PFSK-1 (cell line): ENCODE results near the gene SCRT2.

Source experiments
- FOXP2 ChIP-seq: optimal IDR thresholded peaks from 2 replicates; pipeline ENCODE3; 2011; ENCODE audit warnings: borderline replicate concordance, control low read depth, inconsistent platforms; ENCODE audit not compliant: insufficient read depth; ENCODE audit errors: extremely low read length, extremely low read depth
- POLR2AphosphoS5 ChIP-seq: IDR thresholded peaks from 2 replicates; pipeline ENCODE4 v1.6.1; 2012; ENCODE audit warnings: low read depth, mild to moderate bottlenecking, control low read depth, low read length, moderate library complexity
- SIN3A ChIP-seq: IDR thresholded peaks from 2 replicates; pipeline ENCODE4 v1.6.1; 2012; ENCODE audit warnings: mild to moderate bottlenecking, low read length, moderate library complexity, borderline replicate concordance; ENCODE audit not compliant: insufficient read depth
- TAF1 ChIP-seq: IDR thresholded peaks from 2 replicates; pipeline ENCODE4 v1.6.1; 2012; ENCODE audit warnings: low read length, control low read depth, borderline replicate concordance; ENCODE audit not compliant: insufficient read depth
- TF ChIP-seq, protein P1 (sequence below), 2 experiments: IDR thresholded peaks; 2 replicates each; pipeline versions ENCODE4 v1.6.1 to v1.8.0; 2011 to 2012; ENCODE audit warnings: low read depth in 2 of 2, low read length in 2 of 2, control low read depth in 1 of 2, inconsistent platforms in 1 of 2, mild to moderate bottlenecking in 1 of 2, moderate library complexity in 1 of 2; ENCODE audit not compliant: insufficient read depth in 1 of 2

Gene SCRT2

DNA sequence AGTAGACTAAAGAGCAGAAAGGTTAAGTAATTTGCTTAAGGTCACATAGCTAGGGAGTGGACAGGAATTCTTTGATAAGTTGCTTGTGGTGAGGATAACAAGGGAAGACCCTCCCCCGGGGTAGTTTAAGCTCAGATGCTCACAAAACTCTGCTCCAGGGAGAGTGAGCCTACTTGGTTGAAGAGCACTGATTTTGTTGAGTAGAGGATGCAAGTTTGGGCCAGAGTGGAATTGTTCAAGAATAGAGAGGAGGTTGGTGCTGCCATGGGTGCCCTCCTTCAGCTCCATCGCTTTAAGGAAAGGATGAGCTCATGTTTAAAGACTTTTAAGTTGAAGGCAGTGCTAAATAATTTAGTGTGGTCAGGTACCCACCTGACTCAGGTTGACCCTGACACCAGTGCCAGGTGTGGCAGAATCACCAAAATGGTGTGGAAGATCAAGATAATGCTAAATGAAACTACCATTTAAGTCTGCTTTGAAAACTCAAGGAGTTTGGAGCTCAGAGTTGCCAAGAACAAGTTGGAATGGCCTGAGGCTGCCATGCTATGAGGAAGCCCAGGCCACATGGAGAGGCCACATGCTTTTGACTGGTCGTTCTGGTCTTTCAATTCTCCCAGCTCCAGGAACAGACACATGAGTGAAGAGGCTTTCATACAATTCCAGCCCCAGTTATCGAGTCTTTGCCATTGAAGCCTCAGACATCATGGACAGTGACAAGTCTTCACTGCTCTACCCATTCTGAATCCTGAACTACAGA, 57.5 kb downstream of the SCRT2 start:
- TF ChIP-seq POLR2AphosphoS5 (no peak), FOXP2 (no peak), TAF1 (no peak), SIN3A (no peak)
- TF ChIP-seq, protein P1, sequence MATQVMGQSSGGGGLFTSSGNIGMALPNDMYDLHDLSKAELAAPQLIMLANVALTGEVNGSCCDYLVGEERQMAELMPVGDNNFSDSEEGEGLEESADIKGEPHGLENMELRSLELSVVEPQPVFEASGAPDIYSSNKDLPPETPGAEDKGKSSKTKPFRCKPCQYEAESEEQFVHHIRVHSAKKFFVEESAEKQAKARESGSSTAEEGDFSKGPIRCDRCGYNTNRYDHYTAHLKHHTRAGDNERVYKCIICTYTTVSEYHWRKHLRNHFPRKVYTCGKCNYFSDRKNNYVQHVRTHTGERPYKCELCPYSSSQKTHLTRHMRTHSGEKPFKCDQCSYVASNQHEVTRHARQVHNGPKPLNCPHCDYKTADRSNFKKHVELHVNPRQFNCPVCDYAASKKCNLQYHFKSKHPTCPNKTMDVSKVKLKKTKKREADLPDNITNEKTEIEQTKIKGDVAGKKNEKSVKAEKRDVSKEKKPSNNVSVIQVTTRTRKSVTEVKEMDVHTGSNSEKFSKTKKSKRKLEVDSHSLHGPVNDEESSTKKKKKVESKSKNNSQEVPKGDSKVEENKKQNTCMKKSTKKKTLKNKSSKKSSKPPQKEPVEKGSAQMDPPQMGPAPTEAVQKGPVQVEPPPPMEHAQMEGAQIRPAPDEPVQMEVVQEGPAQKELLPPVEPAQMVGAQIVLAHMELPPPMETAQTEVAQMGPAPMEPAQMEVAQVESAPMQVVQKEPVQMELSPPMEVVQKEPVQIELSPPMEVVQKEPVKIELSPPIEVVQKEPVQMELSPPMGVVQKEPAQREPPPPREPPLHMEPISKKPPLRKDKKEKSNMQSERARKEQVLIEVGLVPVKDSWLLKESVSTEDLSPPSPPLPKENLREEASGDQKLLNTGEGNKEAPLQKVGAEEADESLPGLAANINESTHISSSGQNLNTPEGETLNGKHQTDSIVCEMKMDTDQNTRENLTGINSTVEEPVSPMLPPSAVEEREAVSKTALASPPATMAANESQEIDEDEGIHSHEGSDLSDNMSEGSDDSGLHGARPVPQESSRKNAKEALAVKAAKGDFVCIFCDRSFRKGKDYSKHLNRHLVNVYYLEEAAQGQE (IDR thresholded peaks at IDR 0.05; ENCODE audit: insufficient read depth in 1 of 2, low read depth in 2 of 2, low read length in 2 of 2): no peak

DNA sequence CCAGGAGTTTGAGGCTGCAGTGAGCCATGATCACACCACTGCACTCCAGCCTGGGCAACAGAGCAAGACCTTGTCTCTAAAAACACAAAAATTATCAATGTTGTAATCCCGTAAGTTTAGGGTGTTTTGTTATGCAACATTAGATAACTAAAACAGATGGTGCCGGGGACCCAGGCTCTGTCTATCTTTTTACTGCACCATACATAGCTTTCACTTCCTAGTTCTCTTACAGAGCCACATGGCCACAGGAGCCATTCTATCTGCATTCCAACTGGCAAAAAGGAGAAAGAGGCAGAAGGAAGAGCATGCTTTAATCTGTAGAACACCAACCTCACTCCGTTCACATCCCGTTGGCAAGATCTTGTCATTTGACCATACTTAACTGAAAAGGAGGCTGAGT, 60.1 kb downstream of the SCRT2 start:
- TF ChIP-seq POLR2AphosphoS5 (no peak), FOXP2 (no peak), TAF1 (no peak), SIN3A (no peak)
- TF ChIP-seq, protein P1 (IDR thresholded peaks at IDR 0.05; ENCODE audit: insufficient read depth in 1 of 2, low read depth in 2 of 2, low read length in 2 of 2): no peak

DNA sequence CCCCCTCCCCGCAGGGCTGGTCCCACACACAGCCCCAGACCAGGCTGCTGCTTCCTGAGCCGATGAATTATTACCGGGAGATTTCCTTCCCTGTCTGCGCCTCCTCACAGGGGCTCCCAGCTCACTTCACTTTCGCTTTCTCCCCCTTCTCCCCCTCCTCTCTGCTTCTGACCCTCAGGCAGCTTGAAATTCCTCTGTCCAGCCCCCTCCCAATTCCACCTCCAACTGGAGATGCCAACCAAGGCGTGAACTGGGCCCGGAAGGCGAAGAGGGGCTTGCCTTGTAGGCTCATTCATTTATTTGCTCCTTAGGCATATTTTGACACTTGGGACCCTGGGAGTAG, 63.8 kb downstream of the SCRT2 start:
- TF ChIP-seq FOXP2 (no peak), POLR2AphosphoS5 (no peak), TAF1 (no peak), SIN3A (no peak)
- TF ChIP-seq, protein P1 (IDR thresholded peaks at IDR 0.05; ENCODE audit: insufficient read depth in 1 of 2, low read depth in 2 of 2, low read length in 2 of 2): no peak
